HCT116 (cell line): ENCODE measurements around the gene NMD3.

ENCODE experiments used
- CEBPB ChIP-seq: IDR thresholded peaks from 2 replicates; pipeline ENCODE4 v1.6.1; 2012; ENCODE audit warnings: low read depth
- CTCF ChIP-seq, 3 experiments: fragments of 200-600 bp in 1 of 3; sonication (generic) in 1 of 3; IDR thresholded peaks in 2 of 3; conservative IDR thresholded peaks in 1 of 3; 2 replicates each; pipeline ENCODE4 v1.5.1; 2012 to 2017; ENCODE audit warnings: low read depth in 2 of 3, low read length in 2 of 3, antibody characterized with exemption in 1 of 3, borderline replicate concordance in 1 of 3, control low read depth in 1 of 3, mild to moderate bottlenecking in 1 of 3, mixed read lengths in 1 of 3, mixed run types in 1 of 3, moderate library complexity in 1 of 3; ENCODE audit not compliant: insufficient read depth in 1 of 3
- EZH2 ChIP-seq: fragments of 200-600 bp; sonication (generic); IDR thresholded peaks from 2 replicates; pipeline ENCODE4 v1.6.1; 2017; ENCODE audit warnings: antibody characterized with exemption, mixed run types
- EZH2phosphoT487 ChIP-seq: fragments of 200-600 bp; IDR thresholded peaks from 2 replicates; pipeline ENCODE4 v1.6.1; 2018; ENCODE audit warnings: antibody characterized with exemption, borderline replicate concordance
- MAX ChIP-seq: IDR thresholded peaks from 2 replicates; pipeline ENCODE4 v1.6.1; 2012
- POLR2A ChIP-seq: IDR thresholded peaks from 2 replicates; pipeline ENCODE4 v1.7.0; 2011; ENCODE audit warnings: borderline replicate concordance; ENCODE audit not compliant: insufficient read depth, insufficient read length; ENCODE audit errors: extremely low read depth
- POLR2AphosphoS5 ChIP-seq: IDR thresholded peaks from 2 replicates; pipeline ENCODE4 v1.6.1; 2011; ENCODE audit warnings: mild to moderate bottlenecking, low read depth, low read length, moderate library complexity
- SP1 ChIP-seq: IDR thresholded peaks from 2 replicates; pipeline ENCODE4 v1.6.1; 2012; ENCODE audit warnings: low read depth
- TCF7L2 ChIP-seq: IDR thresholded peaks from 2 replicates; pipeline ENCODE4 v1.7.0; 2011; ENCODE audit warnings: borderline replicate concordance, inconsistent platforms; ENCODE audit not compliant: insufficient read depth, insufficient read length; ENCODE audit errors: extremely low read depth
- YY1 ChIP-seq: IDR thresholded peaks from 2 replicates; pipeline ENCODE4 v1.6.1; 2011; ENCODE audit warnings: low read length, low read depth, moderate library complexity, mild to moderate bottlenecking; ENCODE audit not compliant: insufficient replicate concordance; ENCODE audit errors: extremely low read depth

- TF ChIP-seq CTCF (IDR thresholded peaks at IDR 0.05 in 2 of 3, conservative IDR thresholded peaks at IDR 0.05 in 1 of 3; ENCODE audit: borderline replicate concordance in 1 of 3, insufficient read depth in 1 of 3, low read depth in 2 of 3, low read length in 2 of 3) (no peak), POLR2A (no peak), EZH2phosphoT487 (no peak), EZH2 (no peak), TCF7L2 (no peak), POLR2AphosphoS5 (no peak), SP1 (no peak), YY1 (no peak), MAX (no peak), CEBPB (no peak)
Observed at GRCh38 chr3:161275919-161276318, 54.8 kb downstream of the NMD3 start.
